HG02840 (cell line): ENCODE measurements around the gene OR8G1.
"Not testable (repeated sequence)": the region's sequence is repeated elsewhere in the genome, so short reads cannot be mapped to it uniquely, and the experiment has no call there.

Source experiments
- ATAC-seq: cut with Tn5 transposase; IDR thresholded peaks from one replicate; pipeline ENCODE4 v1.9.1; 2021; ENCODE audit warnings: mild to moderate bottlenecking, moderate library complexity, moderate number of reproducible peaks; ENCODE audit not compliant: unreplicated experiment, low FRiP score

Gene OR8G1

GRCh38 chr11:124240621-124241397 lies at the start of gene OR8G1:
Gene OR8G1, plus strand, starts transcription at chr11:124241095. Its CDS starts 8,581 bp downstream, at chr11:124249676.
- no peak for ATAC-seq

GRCh38 chr11:124193221-124194010 lies 47.5 kb upstream of the OR8G1 start:
- peak; percentile 62 for ATAC-seq

- no peak for ATAC-seq
These were observed 46.4 kb upstream of the OR8G1 start for GRCh38 chr11:124194293-124195188.

- ATAC-seq: peak; percentile 57
These were observed 45.6 kb upstream of the OR8G1 start for GRCh38 chr11:124195189-124195734.

- ATAC-seq: no peak
These were observed 42.9 kb upstream of the OR8G1 start for GRCh38 chr11:124197999-124198398.

GRCh38 chr11:124198897-124199296 lies 42.0 kb upstream of the OR8G1 start:
- no peak for ATAC-seq

- ATAC-seq: no peak
These were observed 41.2 kb upstream of the OR8G1 start for GRCh38 chr11:124199702-124200101.

GRCh38 chr11:124200671-124201070 lies 40.2 kb upstream of the OR8G1 start:
- no peak for ATAC-seq

- ATAC-seq: no peak
These were observed 37.9 kb upstream of the OR8G1 start for GRCh38 chr11:124202951-124203350.

GRCh38 chr11:124204008-124204407 lies 36.9 kb upstream of the OR8G1 start:
- ATAC-seq: no peak

GRCh38 chr11:124207102-124207792 lies 33.6 kb upstream of the OR8G1 start:
- ATAC-seq: no peak

GRCh38 chr11:124209824-124210357 lies 31.0 kb upstream of the OR8G1 start:
- no peak for ATAC-seq

GRCh38 chr11:124210421-124210820 lies 30.5 kb upstream of the OR8G1 start:
- no peak for ATAC-seq

GRCh38 chr11:124211321-124211720 lies 29.6 kb upstream of the OR8G1 start:
- ATAC-seq: no peak

GRCh38 chr11:124214027-124214426 lies 26.9 kb upstream of the OR8G1 start:
- ATAC-seq: no peak

- no peak for ATAC-seq
These were observed 21.8 kb upstream of the OR8G1 start for GRCh38 chr11:124219126-124219525.

- ATAC-seq: no peak
These were observed 18.5 kb upstream of the OR8G1 start for GRCh38 chr11:124222407-124222806.

GRCh38 chr11:124224618-124225423 lies 16.1 kb upstream of the OR8G1 start:
- ATAC-seq: not testable (repeated sequence)

GRCh38 chr11:124225471-124225870 lies 15.4 kb upstream of the OR8G1 start:
- no peak for ATAC-seq
